Stimulated activated naive CD8-positive, alpha-beta T cell treated with anti-CD3 and anti-CD28 coated beads, Interleukin-15, Interleukin-2, amounts not matched to agents 100 U/mL and 50 U/mL, for 24 hours (primary cell): Measurements from ENCODE around the gene C1orf174.

Experiments used
- ATAC-seq: fragments of 150-1000 bp; cut with Tn5 transposase; one replicate; pipeline ENCODE4 v1.10.0; 2021
- DNase-seq: peaks from one replicate; pipeline ENCODE4 v3.0.0; 2021

Gene C1orf174

GRCh38 chr1:3910049-3910731 is 10.1 kb upstream of the C1orf174 start:
- no peak for DNase-seq
- ATAC-seq = peak; percentile 2

GRCh38 chr1:3909615-3910014 is 9.5 kb upstream of the C1orf174 start:
- no peak for ATAC-seq
- no peak for DNase-seq

GRCh38 chr1:3908886-3909517 is 8.9 kb upstream of the C1orf174 start:
- DNase-seq (no peak), ATAC-seq (no peak)

- no peak for DNase-seq
- no peak for ATAC-seq
Measured at GRCh38 chr1:3907621-3908165, 7.6 kb upstream of the C1orf174 start.

GRCh38 chr1:3907031-3907534 is 7.0 kb upstream of the C1orf174 start:
- DNase-seq = peak; percentile 57

GRCh38 chr1:3906672-3907020 is 6.6 kb upstream of the C1orf174 start:
- ATAC-seq (no peak), DNase-seq (no peak)

More at GRCh38 chr1:3907031-3907534, 7.0 kb upstream of the C1orf174 start:
- peak; percentile 15 for ATAC-seq

- no peak for ATAC-seq
- DNase-seq = no peak
Measured at GRCh38 chr1:3905953-3906671, 6.0 kb upstream of the C1orf174 start.

- no peak for ATAC-seq
- no peak for DNase-seq
Measured at GRCh38 chr1:3905266-3905952, 5.3 kb upstream of the C1orf174 start.

- ATAC-seq = no peak
Measured at GRCh38 chr1:3904843-3905185, 4.7 kb upstream of the C1orf174 start.

GRCh38 chr1:3904006-3904842 is 4.2 kb upstream of the C1orf174 start:
- ATAC-seq (no peak), DNase-seq (no peak)

More at GRCh38 chr1:3904843-3905185, 4.7 kb upstream of the C1orf174 start:
- DNase-seq = no peak

GRCh38 chr1:3903141-3904005 is 3.3 kb upstream of the C1orf174 start:
- no peak for ATAC-seq
- no peak for DNase-seq

GRCh38 chr1:3902571-3903091 is 2.6 kb upstream of the C1orf174 start:
- DNase-seq (no peak), ATAC-seq (no peak)

- peak; percentile 24 for DNase-seq
- ATAC-seq = no peak
Measured at GRCh38 chr1:3902111-3902511, 2.0 kb upstream of the C1orf174 start.

- DNase-seq = peak; percentile 96
- peak; percentile 61 for ATAC-seq
Measured at GRCh38 chr1:3900969-3901529, 977 bp upstream of the C1orf174 start.

- DNase-seq (peak; percentile 51), ATAC-seq (no peak)
Measured at GRCh38 chr1:3899754-3900149, 320 bp downstream of the C1orf174 start.

- no peak for DNase-seq
Measured at GRCh38 chr1:3898994-3899753, 898 bp downstream of the C1orf174 start.

GRCh38 chr1:3898475-3898735 is 1.7 kb downstream of the C1orf174 start:
- DNase-seq (no peak), ATAC-seq (no peak)

More at GRCh38 chr1:3898994-3899753, 898 bp downstream of the C1orf174 start:
- ATAC-seq = no peak

GRCh38 chr1:3896396-3897000 is 3.6 kb downstream of the C1orf174 start:
- DNase-seq (no peak), ATAC-seq (no peak)

GRCh38 chr1:3895951-3896325 is 4.1 kb downstream of the C1orf174 start:
- no peak for DNase-seq
- ATAC-seq = no peak
